CD4-positive, alpha-beta T cell treated with Interferon gamma for 1 hour (primary cell): ENCODE results near the gene HTRA3.

Source experiments
- DNase-seq: peaks from one replicate; pipeline ENCODE4 v3.0.0-alpha.2; 2020

The HTRA3 gene

DNA sequence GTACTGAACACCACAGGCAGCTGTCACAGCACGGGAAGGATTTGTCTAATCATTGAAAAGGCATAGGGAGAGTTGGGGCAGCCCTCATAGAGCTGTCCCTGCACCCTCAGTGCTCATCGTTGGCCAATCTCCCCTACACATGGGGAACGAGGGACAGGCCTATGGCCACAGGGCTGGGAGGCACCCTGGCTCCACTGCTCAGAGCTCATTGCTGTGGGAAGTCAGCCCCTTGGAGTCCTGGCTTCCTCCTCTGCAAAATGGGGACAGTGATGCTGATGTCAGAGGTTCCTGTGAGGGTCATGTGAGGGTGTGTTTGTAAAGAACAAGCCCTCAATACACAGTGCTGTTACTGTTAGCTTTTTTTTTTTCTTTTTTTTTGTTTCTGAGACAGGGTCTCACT lies 19.3 kb upstream of the HTRA3 start:
- no peak for DNase-seq

DNA sequence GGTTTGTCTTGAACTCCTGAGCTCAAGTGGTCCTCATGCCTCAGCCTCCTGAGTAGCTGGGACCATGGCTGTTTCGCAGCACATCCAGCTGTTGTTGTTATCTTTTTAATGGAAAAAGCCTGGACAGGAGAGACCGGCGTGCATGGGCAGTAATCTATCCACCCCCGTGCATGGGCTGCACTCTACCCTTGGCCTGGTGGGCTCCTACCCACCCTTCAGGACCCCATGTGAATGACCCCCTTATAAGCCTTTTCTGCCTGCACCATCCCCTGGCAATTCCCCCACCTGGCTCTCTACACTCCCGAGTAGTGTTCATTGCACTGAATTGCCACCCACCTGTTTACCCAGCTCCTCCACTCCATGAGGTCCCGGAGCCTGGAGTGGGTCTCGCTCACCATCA lies 18.9 kb upstream of the HTRA3 start:
- DNase-seq: no peak

DNA sequence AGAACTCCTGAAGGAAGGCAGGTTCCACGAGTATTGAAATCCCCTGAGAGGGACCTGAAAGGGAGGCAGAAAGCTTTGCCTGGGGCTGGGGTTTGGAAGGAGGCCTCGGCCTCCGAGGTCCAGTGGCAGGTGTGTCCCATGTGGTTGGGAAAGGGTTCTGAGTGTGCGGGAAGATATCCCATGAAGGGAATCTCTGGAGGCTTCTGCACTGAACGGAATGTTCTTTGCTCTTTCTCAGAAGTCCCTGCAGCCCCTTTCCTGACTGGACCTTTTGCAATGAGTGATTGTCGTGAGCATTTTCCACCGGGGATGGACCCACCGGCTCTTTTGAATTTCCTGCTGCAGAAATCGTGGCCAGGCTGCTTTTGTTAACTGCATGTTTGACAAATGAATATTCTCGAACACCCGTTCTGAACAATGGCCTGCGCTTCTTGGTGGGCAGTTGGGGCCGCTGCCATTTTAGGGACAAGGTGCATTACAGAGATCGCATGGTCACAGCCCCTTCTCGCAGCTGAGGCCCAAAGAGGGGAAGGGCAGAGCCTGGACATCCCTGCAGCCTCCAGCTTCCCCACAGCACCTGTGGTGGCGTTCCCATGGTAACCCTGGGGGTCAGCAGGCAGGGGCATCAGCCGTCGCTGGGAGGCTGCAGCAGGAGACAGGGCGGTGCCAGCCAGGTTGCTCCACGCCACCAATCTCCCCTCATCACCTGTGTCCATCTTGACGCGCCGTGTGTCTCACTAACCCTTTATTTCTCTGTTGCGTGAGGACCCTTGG lies 18.3 kb upstream of the HTRA3 start:
- DNase-seq: no peak

DNA sequence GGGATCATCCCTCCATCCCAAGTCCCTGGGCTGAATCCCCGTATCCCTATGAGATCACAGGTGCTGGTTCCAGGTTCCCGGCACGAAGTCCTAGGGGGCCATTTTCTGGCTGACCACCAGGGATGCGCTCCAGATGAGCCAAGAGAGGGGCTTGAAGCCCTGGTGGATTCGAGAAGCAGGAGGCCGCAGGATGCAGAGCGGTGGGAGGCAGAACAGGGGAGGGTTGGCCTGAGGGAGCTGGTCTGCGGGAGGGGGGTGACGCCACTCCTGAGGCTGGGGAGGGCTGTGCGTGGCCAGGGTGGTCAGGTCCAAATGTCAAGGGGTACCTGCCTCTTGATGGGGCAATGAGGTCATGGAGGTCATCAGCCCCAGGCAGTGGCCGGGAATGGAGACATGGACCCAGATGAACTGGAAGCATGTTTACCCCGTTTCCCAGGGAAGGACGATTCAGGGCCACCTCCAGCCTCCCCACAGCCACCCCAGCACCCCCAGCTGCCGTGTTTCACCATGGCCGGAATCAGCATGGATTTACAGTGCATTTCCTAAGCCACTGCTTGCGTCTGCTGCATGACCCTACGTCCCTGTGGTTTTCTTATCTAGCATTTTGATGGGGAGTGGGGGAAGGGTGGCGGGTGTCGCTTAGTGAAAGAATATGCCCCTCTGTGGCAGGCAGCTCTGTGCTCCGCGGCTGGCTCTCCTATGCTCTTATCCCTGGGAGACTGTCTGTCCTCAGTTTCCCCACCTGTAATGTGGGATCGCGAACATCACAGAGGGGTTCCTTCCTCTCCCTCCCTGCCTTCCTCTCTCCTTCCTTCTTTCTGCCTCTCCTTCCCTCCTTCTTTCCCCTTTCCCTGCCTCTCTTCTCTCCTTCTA lies 17.0 kb upstream of the HTRA3 start:
- no peak for DNase-seq

DNA sequence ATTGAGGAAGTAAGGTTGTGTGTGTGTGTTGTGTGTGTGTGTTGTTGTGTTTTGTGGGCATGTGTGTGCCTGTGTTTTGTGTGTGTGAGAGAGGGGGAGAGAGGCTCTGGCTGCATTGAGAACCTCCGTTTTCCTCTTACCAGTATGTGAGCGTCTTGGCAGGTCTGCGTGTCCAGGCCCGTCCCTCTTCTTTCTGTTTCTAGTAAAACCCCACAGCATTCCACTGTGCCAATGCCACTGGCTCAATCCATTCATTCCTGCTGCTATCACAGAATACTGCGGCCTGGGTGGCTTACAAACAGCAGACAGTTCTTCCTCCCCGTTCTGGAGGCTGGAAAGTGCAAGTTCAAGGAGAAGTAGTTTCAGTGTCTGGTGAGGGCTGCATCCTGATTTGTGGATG lies 15.5 kb upstream of the HTRA3 start:
- DNase-seq: no peak

DNA sequence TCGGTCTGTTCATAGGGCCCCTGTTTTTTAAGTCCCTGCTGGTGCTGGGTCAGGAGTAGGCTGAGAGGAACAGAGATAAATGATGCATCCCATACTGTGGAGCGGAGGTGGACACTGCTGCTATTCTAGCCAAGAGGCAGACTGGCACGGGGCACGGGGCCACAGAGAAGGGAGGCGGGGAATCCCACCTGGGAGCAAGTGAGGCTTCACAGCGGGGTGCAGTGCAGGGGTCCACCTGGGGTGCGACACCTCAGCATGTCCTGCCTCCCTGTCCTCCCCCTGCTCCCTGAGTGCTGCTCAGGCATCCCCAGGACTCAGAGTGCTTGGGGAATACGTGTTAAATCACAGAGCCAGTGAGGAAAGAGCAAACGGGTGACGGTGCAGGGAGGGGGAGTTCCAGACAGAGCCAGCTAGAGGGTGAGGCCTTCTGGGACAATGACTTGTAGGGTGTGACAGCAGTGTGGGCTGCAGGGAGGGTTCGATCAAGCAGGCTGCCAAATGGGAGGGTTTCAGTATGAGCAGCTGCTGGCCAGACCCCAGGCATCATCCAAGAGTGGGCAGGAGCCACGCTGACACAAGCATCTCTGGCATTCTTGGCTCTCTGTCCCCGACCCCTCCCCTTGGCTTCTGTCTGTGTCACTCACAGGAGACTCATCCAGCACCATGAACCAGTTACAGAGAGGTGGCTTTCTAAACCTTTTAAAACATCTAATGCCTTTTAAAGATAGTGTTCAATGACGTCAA lies 13.7 kb upstream of the HTRA3 start:
- DNase-seq: no peak

DNA sequence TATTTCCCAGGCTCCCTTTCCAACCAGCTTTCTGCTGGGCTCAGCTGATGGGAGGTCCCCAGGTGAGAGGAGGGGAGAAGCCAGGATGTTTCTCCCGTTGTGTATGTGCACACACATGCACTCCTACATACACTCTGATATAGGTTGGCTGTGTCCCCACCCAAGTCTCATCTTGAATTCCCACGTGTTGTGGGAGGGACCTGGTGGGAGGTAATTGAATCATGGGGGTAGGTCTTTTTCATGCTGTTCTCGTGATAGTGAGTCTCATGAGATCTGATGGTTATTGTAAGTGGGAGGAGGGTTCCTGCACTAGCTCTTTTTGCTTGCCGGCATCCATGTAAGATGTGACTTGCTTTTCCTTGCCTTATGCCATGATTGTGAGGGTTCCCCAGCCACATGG lies 11.7 kb upstream of the HTRA3 start:
- DNase-seq: no peak

DNA sequence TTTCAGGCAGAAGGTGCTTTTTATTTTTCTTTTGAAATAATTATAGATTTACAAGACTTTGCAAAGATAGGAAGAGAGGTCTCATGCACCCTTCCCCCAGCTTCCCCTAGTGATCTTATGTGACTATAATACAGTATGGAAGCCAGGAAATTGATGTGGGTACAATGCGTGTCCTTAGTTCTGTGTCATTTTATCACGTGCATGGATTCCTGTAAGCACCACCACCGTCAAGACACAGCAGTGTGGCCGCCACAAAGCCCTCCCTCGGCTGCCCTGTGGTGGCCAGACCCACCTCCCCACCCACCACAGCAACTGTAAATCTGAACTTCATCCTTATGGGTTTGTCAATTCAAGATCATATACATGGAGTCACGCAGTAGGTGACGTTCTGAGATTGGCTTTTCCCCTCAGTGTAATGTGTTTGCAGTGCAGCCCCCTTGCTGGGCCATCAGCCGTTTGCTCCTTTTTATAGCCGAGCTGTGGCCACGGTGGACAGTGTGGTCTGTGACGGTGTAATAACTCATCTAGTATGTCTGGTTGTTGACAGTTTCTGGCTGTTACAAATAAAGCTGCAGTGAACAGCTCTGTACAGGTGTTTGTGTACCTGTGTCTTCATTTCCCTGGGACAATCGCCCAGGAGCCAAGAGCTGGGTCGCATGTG lies 10.9 kb upstream of the HTRA3 start:
- no peak for DNase-seq

DNA sequence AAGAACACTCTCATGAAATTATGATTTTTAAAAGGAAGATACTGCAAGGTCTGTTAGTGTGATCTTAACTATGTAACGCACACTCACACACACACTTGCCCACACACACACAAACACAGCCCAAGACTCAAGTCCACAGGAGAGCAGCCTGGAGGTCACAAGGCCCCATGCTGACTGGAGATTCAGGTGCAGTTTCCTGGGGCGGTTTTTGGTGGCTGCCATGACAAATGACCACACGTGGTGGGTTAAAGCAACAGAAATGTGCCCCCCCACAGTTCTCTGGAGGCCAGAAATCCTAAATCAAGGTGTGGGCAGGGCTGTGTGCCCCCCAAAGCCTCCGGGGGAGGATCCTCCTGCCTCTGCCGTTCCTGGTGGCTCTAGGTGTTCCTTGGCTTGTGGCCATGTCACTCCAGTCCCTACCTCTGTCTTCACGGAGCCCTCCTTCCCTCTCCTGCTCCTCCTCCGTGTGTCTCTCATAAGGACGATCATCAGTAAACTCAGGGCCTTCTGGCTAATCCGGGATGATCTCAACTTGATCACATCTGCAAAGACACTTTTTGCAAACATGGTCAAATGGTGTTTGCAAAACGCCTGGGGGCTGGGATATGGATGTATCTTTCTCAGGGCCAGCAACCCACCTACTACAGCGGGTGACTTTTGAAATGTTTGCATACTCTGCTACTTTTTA lies 9.7 kb upstream of the HTRA3 start:
- DNase-seq: no peak

DNA sequence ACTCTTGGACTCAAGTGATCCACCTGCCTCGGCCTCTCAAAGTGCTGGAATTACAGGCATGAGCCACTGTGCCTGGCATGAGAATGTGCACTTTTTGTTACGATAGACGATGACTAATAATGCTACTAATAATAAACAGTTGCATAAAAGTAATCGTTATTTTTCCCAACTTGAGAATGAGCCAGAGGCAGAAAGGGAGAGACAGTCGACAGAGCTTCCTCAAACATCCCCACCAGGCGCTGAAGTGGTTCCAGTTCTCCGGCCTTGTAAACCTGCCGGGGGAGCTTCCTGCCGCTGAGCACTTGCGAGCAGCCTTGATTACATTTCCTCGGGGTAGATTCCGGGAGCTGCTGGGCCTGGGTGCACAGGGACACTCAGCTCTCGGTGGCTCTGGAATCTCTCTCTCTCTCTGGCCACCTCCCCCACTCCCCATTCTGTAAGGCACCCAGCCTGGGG lies 8.9 kb upstream of the HTRA3 start:
- DNase-seq: no peak

DNA sequence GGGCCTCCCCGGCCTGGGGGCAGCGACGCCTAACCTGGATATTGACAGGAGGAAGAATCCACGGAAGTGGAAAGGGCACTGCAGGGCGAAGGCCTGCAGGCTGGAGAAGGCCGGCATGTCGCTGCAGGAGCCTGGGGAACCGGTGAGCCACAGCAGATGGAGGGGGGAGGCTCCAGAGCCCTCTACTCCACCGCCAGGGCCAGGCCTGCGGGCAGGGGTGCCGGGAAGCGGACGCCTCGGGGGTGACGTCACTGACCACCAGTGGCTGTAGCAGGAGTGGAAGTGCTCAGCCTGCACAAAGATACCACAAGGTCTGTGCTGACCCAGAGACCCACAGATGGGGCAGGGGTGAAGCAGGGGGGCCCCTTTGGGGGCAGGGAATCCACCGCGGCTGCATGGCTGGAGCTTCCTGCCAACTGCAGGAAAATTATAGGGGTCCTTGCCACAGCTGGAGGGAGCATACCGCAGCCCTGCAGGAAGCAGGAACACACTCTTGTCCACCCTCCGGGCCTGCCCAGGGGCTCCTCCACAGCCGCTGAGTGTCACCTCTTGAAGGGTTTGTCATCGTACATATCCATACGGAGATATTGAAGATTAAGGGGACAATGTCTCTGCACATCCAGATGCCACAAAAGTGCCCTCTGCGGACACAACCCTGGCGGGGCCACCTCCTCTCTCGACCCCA lies 7.6 kb upstream of the HTRA3 start:
- peak; percentile 29 for DNase-seq

DNA sequence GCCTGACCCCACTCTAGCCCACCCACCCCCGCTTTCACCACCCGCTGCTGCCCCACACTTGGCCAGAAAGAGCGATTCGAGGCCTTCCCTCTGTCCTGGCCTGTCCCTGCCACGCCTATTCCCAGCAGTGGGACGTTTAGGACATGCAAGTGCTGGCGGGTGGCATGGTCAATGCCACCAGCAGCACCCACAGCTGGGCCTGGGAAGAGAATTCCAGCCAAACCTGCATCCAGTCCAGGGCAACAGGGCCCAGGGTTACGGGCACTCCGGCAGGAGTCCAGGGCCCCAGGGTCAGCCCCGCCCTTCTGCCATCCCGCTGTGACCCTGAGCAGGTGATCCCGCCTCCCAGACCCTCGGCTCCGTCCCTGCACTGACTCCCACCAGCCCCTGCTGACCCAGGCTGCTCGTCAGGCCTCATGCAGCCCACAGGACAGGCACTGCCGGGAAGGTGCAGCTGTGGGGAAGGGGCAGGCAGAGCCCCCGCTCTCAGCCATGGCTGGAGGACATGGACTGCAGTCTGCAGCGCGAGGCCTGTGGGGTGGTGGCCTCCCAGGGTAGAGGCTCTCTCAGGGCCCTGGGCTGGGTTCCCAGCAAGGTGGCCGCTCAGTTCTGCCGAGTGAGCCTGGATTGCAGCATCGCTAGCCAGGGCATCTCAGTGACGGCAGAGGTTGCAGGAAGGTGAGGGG lies 6.8 kb upstream of the HTRA3 start:
- no peak for DNase-seq

DNA sequence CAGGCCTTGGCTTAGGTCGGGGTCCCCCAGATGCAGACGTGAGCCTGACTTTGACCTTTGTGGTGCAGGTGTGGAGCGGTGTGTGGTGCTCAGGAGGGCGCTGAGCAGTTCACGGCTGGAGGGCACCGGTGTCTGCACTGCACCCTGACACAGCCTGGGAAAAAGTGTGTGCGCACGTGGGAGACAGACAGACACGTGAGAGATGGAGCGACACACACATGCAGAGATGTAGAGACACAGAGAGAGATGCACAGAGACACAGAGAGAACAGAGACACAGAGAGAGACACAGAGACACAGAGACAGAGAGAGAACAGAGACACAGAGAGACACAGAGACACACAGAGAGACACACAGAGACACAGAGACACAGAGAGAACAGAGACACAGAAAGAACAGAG lies 6.2 kb upstream of the HTRA3 start:
- no peak for DNase-seq

DNA sequence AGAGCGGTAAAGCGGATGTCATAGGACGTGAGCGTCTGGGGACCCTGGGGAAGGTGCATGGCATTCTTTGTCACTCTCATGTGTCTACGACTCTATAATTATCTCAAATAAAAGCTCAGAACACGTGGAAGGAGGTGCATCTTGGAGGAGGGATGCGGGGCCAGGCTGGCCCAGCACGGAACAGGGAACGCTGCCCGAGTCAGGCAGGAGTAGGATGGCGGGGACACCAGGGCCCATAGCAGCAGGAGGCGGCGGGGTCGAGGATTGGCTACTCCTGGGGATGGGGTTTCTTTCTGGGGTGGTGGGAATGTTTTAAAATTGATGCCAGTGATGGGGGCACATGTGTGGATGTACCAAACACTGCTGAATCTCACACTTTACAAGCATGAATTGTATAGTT lies 5.4 kb upstream of the HTRA3 start:
- DNase-seq: no peak

DNA sequence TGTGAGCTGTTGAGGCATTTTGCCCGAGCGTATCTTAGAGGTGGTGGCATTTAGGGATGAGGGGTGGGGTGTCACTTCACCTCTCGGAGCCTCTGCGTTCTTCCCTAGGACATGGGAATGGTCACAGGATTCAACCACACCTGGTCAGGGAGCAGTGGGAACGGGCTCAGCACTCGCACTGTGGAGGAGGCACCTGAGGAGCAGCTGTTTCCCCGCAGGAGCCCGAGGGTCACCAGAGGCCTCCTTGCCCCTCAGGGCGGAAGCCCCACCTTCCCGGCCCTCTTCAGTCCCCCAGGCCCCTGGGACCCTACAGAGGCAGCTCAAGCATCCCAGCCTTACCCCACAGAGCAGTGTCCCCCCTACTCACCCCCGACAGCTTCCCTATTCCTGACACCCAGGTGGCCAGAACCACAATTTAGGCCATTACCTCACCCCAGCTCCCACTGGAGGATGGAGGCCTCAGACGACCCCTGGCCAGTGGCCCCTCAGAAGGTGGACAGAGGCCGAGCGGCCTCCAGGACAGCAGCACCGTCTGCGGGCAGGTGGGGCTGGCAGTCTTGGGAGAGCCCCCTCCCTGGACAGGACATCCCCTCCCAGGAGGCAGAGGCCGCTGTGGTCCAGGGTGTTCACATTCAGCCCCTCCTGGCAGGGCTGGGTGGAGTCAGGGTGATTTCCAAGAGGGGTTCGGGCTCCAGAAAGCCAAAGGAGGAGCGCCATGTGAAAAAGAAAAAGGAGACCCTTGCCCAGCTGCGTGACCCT lies 4.2 kb upstream of the HTRA3 start:
- no peak for DNase-seq

DNA sequence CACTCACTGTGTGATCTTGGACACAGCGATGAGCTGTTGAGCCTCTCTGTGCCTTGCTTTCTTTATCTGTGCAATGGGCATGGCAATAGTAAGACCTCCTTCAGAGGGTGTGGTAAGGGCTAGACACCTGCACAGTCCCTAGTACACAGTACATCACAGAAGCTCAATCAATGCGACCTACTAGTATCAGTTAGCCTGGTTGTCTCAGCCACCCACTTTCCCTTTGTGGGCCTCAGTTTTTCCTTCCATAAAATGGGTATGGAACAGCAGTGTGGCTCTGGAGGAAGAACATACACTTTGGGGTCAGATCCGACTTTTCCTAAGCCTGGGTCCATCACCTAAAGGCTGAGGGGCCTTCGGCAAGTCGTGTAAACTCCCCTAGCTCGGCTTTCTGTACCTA lies 3.5 kb upstream of the HTRA3 start:
- DNase-seq: no peak

DNA sequence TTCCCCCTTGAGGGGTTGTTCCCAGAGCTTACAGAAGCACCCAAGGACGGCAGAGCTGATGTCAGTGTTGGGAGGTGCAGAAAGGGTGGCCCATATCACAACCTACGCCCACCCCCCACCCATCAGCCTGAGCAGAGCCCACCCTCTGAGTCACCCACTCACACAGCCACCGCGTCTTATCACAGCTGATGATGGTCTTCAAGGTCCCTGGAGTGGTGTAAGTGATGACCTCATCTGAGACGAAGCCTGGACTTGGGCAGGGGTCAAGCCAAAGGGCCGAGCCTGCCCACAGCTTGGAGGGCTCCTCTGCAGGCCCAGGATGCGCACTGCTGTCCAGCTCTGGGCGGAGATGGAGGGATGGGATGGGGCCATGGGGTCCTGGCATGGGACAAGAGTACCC lies 3.0 kb upstream of the HTRA3 start:
- DNase-seq: no peak

DNA sequence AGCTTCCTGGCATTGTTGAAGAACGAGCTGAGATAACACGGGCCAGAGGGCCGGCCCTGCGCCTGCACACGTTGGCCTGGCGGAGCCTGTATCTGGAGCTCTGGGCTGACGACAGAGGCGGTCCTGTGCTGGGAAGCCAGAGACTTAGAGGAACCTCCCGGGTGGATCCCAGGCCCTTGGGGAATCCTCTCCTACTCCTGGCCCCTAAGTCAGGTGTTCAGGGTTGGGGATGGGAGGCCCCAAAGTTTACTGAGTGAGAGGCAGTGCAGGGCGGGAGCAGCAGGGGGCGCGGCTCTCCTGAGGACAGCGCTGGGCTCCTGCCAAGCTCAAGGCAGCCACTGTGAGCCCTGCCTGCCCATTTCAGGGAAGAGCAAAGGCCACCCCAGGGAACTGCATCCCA lies 2.5 kb upstream of the HTRA3 start:
- no peak for DNase-seq

DNA sequence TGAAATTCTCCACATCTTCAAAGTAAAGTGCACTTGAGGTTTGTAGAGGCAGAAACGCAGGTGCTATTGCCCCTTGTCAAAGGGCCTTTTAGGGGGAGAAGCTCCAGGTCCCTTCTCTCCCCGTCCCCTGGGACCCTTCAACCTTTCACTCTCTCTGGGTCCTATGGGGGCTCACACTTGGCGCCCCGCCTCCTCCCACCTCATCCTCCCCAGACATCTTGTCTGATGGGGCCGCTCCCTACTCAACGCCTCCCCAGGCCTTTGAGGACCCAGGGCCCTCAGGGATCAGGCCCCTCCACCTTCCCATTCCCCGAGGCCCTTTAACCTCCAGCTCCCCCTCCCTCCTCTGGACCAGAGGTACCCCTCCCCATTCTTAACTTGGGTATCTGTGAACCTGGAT lies 1.3 kb upstream of the HTRA3 start:
- DNase-seq: no peak

DNA sequence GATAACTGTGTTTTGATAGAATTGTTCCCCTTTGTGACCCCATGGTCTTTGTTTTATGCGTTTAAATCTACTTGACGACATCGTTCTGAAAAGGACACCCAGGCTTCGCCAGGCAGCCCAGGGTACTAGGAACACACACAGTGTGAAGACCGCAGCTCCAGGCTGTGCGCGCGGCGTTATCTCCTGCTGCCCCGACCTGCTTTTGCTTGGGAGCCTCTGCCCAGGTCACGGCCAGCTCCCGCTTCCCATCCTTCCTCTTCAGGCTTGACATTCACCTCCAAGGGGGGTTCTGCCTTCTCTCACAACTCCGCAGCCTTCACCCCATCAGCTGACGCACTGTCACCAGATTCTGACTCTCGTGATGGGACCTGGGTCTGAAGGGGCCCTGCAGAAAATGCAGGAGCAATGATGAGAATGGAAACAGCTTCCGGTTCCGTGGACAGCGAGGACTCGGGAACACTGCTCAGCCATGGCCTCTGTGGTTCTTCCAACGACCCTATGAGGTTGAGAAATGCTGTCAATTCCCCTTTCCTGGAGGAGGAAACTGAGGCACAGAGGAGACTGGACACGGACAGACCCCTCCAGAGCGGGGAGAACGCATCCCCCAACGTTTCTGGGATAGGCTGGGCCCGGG lies 536 bp upstream of the HTRA3 start:
- no peak for DNase-seq
